ENCODE measurements around the gene SCP2D1. TPM values are rescaled to one million over a fixed set of nuclear protein-coding genes. Genes with fewer than 3 reads are reported as not detected.

SCP2D1 gene
- total and polyA plus RNA-seq, 2 donors (not counting 1 experiment from before 2014, with no cell fraction given): not detected

DNA sequence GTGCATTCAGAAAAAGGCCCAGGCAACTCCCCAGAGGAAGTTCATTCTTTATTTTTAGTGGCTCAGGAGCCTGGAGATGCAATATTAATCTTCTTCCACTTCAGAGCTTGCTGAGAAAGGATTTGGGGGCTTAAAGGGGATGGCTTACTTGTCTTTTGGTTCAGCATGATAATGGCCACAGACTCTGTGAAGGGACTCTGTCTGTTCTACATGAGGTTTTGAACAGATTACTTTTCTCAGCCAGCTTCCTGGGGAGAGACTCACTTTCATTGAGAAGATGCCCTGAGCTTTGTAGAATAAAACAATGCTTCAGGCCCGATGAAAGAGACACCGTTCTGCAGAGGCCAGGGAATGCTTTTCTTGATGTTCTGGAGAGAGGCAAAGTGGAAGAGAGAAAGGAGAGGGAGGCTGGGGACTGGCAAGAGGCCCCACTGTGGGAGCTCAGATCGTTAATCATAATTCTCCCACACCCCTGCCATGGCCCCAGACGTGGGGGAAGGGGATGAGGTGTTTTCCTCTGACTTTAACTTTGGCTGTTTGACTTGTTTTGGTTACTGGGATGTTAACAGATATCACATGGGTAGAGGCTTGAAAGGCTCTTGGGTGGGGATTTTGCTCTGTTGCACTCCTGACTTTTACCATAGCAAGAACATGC is 19.1 kb downstream of the SCP2D1 start:
- no peaks in the 10 kb centered on the region for H3K79me2 ChIP-seq (ENCODE audit: control insufficient read depth, insufficient read depth, low read length)
- no peak overlapping the region for H3K4me2 ChIP-seq (ENCODE audit: extremely low read depth, insufficient read depth, low read length)
- no peaks in the 10 kb centered on the region for H3K9me3 ChIP-seq (ENCODE audit: control insufficient read depth, insufficient read depth, low read depth, low read length)
- H3K27ac ChIP-seq (ENCODE audit: insufficient read depth, low read length): no peak overlapping the region
- no peaks in the 10 kb centered on the region for H3K36me3 ChIP-seq (ENCODE audit: control insufficient read depth, insufficient read depth, low read length)
- TF ChIP-seq EZH2 (IDR thresholded peaks at IDR 0.05; ENCODE audit: low read length, missing control alignments): no peak
- TF ChIP-seq, protein P1, sequence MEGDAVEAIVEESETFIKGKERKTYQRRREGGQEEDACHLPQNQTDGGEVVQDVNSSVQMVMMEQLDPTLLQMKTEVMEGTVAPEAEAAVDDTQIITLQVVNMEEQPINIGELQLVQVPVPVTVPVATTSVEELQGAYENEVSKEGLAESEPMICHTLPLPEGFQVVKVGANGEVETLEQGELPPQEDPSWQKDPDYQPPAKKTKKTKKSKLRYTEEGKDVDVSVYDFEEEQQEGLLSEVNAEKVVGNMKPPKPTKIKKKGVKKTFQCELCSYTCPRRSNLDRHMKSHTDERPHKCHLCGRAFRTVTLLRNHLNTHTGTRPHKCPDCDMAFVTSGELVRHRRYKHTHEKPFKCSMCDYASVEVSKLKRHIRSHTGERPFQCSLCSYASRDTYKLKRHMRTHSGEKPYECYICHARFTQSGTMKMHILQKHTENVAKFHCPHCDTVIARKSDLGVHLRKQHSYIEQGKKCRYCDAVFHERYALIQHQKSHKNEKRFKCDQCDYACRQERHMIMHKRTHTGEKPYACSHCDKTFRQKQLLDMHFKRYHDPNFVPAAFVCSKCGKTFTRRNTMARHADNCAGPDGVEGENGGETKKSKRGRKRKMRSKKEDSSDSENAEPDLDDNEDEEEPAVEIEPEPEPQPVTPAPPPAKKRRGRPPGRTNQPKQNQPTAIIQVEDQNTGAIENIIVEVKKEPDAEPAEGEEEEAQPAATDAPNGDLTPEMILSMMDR (conservative IDR thresholded peaks at IDR 0.05 in 1 of 2, IDR thresholded peaks at IDR 0.05 in 1 of 2; ENCODE audit: low read depth in 1 of 2, low read length in 2 of 2): no peak
- no peak for DNase-seq (ENCODE audit: low read depth in 2 of 2)
- no peaks in the 10 kb centered on the region for H3K4me1 ChIP-seq (ENCODE audit: control insufficient read depth, extremely low read depth, insufficient read depth, low read length)
- H3K9ac ChIP-seq (ENCODE audit: insufficient read depth, low read length): no peak overlapping the region
- H3K27me3 ChIP-seq (ENCODE audit: control insufficient read depth, insufficient read depth, low read length): no peaks in the 10 kb centered on the region
- H3K4me3 ChIP-seq (replicated peaks in 1 of 4; ENCODE audit: control extremely low read depth in 1 of 4, insufficient read depth in 1 of 4, low read depth in 3 of 4, low read length in 4 of 4): no peak overlapping the region
- H2AFZ ChIP-seq (ENCODE audit: low read length): no peak overlapping the region
- H4K20me1 ChIP-seq (ENCODE audit: control insufficient read depth, extremely low read depth, insufficient read depth, low read length): no peaks in the 10 kb centered on the region

DNA sequence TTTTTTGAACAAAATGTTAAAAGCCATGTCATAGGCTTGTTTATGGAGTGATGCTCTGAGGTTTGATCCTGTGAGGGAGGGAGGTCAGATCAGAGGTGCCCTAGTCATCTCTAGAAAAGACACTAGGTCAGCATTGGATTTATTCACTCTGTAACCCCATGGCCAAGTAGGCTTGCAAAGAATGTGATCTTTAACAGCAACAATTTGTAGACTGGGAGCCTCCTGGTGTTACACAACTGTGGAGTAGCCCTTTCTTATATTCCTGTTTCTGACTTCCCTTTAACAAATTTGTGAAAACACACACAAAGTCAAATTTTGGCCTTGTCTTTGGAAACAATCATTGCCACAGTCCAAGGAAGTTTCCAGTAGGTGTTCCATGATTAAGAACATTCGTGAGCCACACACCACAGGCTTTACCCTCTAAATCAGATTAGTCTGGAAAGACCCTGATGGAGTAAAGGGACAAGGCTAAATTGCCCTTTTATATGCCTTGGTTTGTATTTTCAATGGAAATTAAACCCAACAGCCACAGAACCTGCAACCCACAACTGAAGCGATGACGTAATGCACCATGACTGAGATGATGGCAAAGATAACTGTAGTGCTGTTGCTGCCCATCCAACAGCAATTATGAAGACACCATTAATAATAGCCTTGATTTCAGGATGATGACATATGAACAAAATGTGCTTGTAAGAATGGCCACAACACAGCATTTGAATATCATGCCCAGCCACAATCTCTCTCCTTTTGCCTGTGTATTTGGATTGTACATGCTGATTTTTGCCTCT is 22.1 kb downstream of the SCP2D1 start:
- DNase-seq (ENCODE audit: low read depth in 2 of 2): no peak
- no peaks in the 10 kb centered on the region for H3K9me3 ChIP-seq (ENCODE audit: control insufficient read depth, insufficient read depth, low read depth, low read length)

DNA sequence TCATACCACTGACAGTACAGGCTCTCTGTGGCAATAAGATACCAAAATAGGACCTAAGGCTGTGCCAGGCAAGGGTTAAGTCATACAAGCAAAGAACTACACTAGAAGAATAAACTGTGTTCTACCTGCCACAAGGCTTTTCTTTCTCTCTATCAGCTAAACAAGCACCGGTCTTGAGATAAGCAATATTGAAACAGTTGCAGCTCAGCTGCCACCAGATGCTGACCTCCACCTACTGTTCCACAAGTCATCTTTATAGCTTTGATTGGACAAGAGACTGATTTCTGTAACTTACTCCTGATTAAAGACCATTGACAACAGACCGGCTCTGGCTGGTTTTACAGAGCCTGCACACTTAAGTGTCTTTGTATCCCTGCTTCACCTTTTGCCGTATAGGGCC is 24.1 kb downstream of the SCP2D1 start:
- Histone ChIP-seq H3K27ac (ENCODE audit: insufficient read depth, low read length) (no peak overlapping the region), H3K4me3 (replicated peaks in 1 of 4; ENCODE audit: control extremely low read depth in 1 of 4, insufficient read depth in 1 of 4, low read depth in 3 of 4, low read length in 4 of 4) (no peak overlapping the region), H2AFZ (ENCODE audit: low read length) (no peak overlapping the region), H3K4me1 (ENCODE audit: control insufficient read depth, extremely low read depth, insufficient read depth, low read length) (no peaks in the 10 kb centered on the region), H3K9me3 (ENCODE audit: control insufficient read depth, insufficient read depth, low read depth, low read length) (no peaks in the 10 kb centered on the region), H3K79me2 (ENCODE audit: control insufficient read depth, insufficient read depth, low read length) (no peaks in the 10 kb centered on the region), H3K9ac (ENCODE audit: insufficient read depth, low read length) (no peak overlapping the region), H3K4me2 (ENCODE audit: extremely low read depth, insufficient read depth, low read length) (no peak overlapping the region), H3K36me3 (ENCODE audit: control insufficient read depth, insufficient read depth, low read length) (no peaks in the 10 kb centered on the region), H4K20me1 (ENCODE audit: control insufficient read depth, extremely low read depth, insufficient read depth, low read length) (no peaks in the 10 kb centered on the region), H3K27me3 (ENCODE audit: control insufficient read depth, insufficient read depth, low read length) (no peaks in the 10 kb centered on the region)
- no peak for DNase-seq (ENCODE audit: low read depth in 2 of 2)
- TF ChIP-seq, protein P1 (conservative IDR thresholded peaks at IDR 0.05 in 1 of 2, IDR thresholded peaks at IDR 0.05 in 1 of 2; ENCODE audit: low read depth in 1 of 2, low read length in 2 of 2): no peak
- no peak for TF ChIP-seq EZH2 (IDR thresholded peaks at IDR 0.05; ENCODE audit: low read length, missing control alignments)

More for the DNA sequence above, 22.1 kb downstream of the SCP2D1 start:
- no peak overlapping the region for H3K4me3 ChIP-seq (replicated peaks in 1 of 4; ENCODE audit: control extremely low read depth in 1 of 4, insufficient read depth in 1 of 4, low read depth in 3 of 4, low read length in 4 of 4)
- H3K9ac ChIP-seq (ENCODE audit: insufficient read depth, low read length): no peak overlapping the region
- H3K27ac ChIP-seq (ENCODE audit: insufficient read depth, low read length): no peak overlapping the region
- no peaks in the 10 kb centered on the region for H3K36me3 ChIP-seq (ENCODE audit: control insufficient read depth, insufficient read depth, low read length)
- no peaks in the 10 kb centered on the region for H3K79me2 ChIP-seq (ENCODE audit: control insufficient read depth, insufficient read depth, low read length)
- TF ChIP-seq EZH2 (IDR thresholded peaks at IDR 0.05; ENCODE audit: low read length, missing control alignments): no peak
- TF ChIP-seq, protein P1 (conservative IDR thresholded peaks at IDR 0.05 in 1 of 2, IDR thresholded peaks at IDR 0.05 in 1 of 2; ENCODE audit: low read depth in 1 of 2, low read length in 2 of 2): no peak
- no peaks in the 10 kb centered on the region for H3K27me3 ChIP-seq (ENCODE audit: control insufficient read depth, insufficient read depth, low read length)
- H2AFZ ChIP-seq (ENCODE audit: low read length): no peak overlapping the region
- no peak overlapping the region for H3K4me2 ChIP-seq (ENCODE audit: extremely low read depth, insufficient read depth, low read length)
- H3K4me1 ChIP-seq (ENCODE audit: control insufficient read depth, extremely low read depth, insufficient read depth, low read length): no peaks in the 10 kb centered on the region
- H4K20me1 ChIP-seq (ENCODE audit: control insufficient read depth, extremely low read depth, insufficient read depth, low read length): no peaks in the 10 kb centered on the region

All from fibroblast of lung (primary cell).